Gastroesophageal sphincter (tissue), 4 donors: Measurements from ENCODE around the gene SLC6A3. TPM values are rescaled to one million over a fixed set of nuclear protein-coding genes. Genes with fewer than 3 reads are reported as not detected.

Source experiments
- ATAC-seq: fragments of 150-250 bp; one replicate; pipeline ENCODE4 v1.9.1; 2016; ENCODE audit warnings: mild to moderate bottlenecking, moderate library complexity
- H3K27ac ChIP-seq, 4 donors: fragments of 200-600 bp; sonication (generic) in 3 of 4; 1 replicate in 3 of 4; 2 replicates in 1 of 4; pipeline ENCODE4 v1.5.1; 2016 to 2019
- H3K27me3 ChIP-seq: fragments of 200-600 bp; sonication (generic); one replicate; pipeline ENCODE4 v1.5.1; 2019
- H3K36me3 ChIP-seq, 2 donors: fragments of 200-600 bp; sonication (generic); one replicate each; pipeline ENCODE4 v1.5.1; 2019; ENCODE audit warnings: control low read depth in 1 of 2
- H3K4me1 ChIP-seq, 3 donors: fragments of 200-600 bp; sonication (generic); 1 replicate in 2 of 3; 2 replicates in 1 of 3; pipeline ENCODE4 v1.5.1; 2016 to 2019; ENCODE audit warnings: control low read depth in 2 of 3
- H3K4me3 ChIP-seq, 2 donors: fragments of 200-600 bp; sonication (generic); one replicate each; pipeline ENCODE4 v1.5.1; 2019; ENCODE audit warnings: mild to moderate bottlenecking in 1 of 2, moderate library complexity in 1 of 2
- H3K9me3 ChIP-seq, 3 donors: fragments of 200-600 bp; sonication (generic); one replicate each; pipeline ENCODE4 v1.5.1; 2017 to 2019; ENCODE audit warnings: control low read depth in 2 of 3
- EP300 ChIP-seq: sonication (generic); formaldehyde crosslinking; IDR thresholded peaks from one replicate; pipeline ENCODE4 v1.6.1; 2017; ENCODE audit warnings: antibody characterized with exemption, mild to moderate bottlenecking
- POLR2A ChIP-seq, 2 donors: fragments of 450-650 bp; IDR thresholded peaks; one replicate each; pipeline ENCODE4 v1.6.1; 2017; ENCODE audit warnings: antibody characterized with exemption in 2 of 2, mild to moderate bottlenecking in 2 of 2, moderate library complexity in 1 of 2
- POLR2AphosphoS5 ChIP-seq: sonication (generic); formaldehyde crosslinking; IDR thresholded peaks from one replicate; pipeline ENCODE4 v1.6.1; 2017; ENCODE audit warnings: antibody characterized with exemption
- WGBS, 2 donors: methylation state at CpG; one replicate each; pipeline ENCODE4 v1.1.5; 2018; ENCODE audit warnings: low coverage in 1 of 2; 5-methylcytosine and 5-hydroxymethylcytosine counted together
- total RNA-seq, 4 donors: library from RNA; depleted of rRNA; stranded (reverse); fragments of >200 nt; gene quantifications; one replicate each; pipeline ENCODE4 v1.1.0, GENCODE V29; 2016
- TF ChIP-seq, protein P1 (sequence below), 4 experiments: fragments of 200-600 bp in 2 of 4; fragments of 450-650 bp in 2 of 4; sonication (generic) in 1 of 4; IDR thresholded peaks; one replicate each; pipeline ENCODE4 v1.5.1; 2017 to 2019; ENCODE audit warnings: antibody characterized with exemption in 4 of 4, mild to moderate bottlenecking in 2 of 4, moderate library complexity in 2 of 4

SLC6A3 gene
- total RNA-seq, 4 donors from 2014 or later = not detected

DNA sequence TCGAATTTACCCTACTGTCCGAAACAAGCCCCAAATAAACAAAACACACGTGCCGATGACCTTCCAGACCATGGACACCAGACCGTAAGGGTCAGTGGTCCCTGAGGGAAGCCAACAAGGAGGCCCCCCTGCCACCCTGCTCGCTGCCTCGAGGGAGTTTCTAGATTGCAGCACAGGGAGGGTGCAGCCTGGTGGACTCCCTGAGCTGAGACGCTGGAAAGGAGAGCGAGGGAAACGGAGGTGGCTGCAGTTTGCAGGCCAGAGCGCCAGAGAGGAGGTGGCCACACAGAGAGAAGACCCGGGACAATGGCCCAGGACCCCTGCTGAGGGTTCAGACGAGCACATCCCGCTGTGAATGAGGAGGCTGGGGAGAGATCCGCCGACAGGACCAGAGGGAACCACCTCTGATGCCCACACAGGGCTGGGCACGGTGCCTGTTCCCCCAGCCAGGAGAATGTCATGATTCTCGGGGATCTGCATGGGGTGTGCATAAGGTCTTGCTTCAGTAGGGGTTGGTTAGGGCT, 48.9 kb downstream of the SLC6A3 start:
- Histone ChIP-seq H3K4me1 (no peaks in the 10 kb centered on the region), H3K27ac (no peak overlapping the region), H3K9me3 (peaks cover 0 to 21% (median 0%) of the 10 kb centered on the region in 3 donors), H3K36me3 (no peaks in the 10 kb centered on the region), H3K4me3 (no peak overlapping the region), H3K27me3 (peaks cover 83% of the 10 kb centered on the region)
- no peak for TF ChIP-seq POLR2AphosphoS5
- no peak for TF ChIP-seq EP300
- TF ChIP-seq POLR2A (IDR thresholded peaks at IDR 0.05) = no peak
- TF ChIP-seq, protein P1, sequence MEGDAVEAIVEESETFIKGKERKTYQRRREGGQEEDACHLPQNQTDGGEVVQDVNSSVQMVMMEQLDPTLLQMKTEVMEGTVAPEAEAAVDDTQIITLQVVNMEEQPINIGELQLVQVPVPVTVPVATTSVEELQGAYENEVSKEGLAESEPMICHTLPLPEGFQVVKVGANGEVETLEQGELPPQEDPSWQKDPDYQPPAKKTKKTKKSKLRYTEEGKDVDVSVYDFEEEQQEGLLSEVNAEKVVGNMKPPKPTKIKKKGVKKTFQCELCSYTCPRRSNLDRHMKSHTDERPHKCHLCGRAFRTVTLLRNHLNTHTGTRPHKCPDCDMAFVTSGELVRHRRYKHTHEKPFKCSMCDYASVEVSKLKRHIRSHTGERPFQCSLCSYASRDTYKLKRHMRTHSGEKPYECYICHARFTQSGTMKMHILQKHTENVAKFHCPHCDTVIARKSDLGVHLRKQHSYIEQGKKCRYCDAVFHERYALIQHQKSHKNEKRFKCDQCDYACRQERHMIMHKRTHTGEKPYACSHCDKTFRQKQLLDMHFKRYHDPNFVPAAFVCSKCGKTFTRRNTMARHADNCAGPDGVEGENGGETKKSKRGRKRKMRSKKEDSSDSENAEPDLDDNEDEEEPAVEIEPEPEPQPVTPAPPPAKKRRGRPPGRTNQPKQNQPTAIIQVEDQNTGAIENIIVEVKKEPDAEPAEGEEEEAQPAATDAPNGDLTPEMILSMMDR (IDR thresholded peaks at IDR 0.05) = no peak
- WGBS, 2 donors = 49 to 71% methylated on average over 3 to 8 of the region's 18 CpGs
- ATAC-seq = no peak

DNA sequence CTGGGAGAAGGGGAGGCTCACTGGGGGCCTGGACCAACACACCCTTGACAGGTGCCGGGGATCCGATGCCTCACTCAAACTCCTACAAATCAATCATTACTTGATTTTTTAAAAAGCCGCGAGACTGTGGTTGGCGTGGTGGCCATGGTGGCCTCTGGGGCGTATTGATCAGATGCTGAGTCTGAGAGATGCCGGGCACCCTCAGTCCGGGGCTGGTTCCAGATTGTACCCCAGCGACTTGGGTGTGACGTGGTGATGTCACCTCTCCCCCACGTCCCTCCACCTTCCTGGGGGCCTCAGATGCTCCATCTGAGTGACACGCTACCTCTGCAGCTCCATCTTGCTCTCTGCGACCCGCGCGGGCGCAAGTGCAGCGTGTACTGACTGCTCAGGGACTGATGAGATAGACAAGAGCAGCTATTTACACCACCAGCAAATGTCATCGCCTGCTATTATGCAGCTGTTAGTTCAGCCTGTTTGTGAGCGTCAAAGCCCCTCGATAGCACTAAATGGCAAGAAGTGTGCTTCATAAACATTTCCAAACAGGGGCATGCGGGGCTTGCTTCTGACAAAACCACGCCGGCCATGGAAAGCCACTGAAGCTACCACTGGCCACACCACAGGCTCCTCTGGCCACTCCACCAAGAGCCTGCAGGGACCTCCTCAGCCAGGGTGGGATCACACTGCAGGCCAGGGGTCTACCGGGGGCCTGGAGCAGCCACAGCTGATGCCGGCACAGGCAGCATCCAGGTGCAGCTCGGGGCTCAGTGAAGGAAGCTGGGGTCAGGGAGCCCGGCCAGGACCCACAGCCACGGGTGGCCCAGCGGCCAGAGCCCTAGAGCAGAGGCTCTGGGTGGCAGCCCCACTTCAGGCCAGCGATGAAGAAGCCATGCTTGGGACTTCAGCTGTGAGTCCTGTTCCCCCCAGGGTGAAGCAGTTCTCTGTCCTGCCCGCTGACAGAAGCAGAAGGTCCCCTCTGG, 50.1 kb downstream of the SLC6A3 start:
- TF ChIP-seq EP300 (no peak), POLR2A (IDR thresholded peaks at IDR 0.05) (no peak), POLR2AphosphoS5 (no peak)
- TF ChIP-seq, protein P1 (IDR thresholded peaks at IDR 0.05) = no peak

DNA sequence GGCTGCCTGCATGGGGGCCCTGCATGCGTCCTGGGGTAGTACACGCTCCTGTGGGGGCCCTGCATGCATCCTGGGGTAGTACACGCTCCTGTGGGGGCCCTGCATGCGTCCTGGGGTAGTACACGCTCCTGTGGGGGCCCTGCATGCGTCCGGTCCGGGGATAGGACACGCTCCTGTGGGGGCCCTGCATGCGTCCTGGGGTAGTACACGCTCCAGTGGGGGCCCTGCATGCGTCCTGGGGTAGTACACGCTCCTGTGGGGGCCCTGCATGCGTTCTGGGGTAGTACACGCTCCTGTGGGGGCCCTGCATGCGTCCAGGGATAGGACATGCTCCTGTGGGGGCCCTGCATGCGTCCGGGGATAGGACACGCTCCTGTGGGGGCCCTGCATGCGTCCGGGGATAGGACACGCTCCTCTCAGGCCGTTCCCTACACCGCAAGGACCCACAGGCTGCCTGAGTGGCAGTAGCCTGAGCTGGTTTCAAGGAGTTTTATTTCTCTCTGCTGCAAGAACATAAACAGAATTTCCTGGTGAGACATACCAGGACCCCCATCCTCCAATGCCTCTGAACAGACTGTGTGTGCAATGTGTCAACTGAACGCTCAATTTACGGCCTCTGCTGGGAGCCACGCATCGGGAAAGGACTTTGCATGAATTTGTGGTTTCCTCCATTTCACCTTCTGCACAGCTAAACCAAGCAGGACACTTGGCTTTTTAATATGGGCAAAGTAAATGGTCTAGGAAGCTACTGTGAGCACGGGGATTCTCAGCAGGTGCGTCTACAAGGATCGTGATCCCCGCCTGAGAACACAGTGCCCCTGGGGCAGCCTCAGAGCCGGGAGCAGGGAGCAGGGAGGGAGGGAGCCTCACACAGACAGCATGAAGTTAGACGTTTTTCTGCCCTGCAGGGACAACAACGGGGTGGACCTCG, 51.4 kb downstream of the SLC6A3 start:
- no peak for TF ChIP-seq POLR2A (IDR thresholded peaks at IDR 0.05)
- TF ChIP-seq, protein P1 (IDR thresholded peaks at IDR 0.05) = no peak
- H3K36me3 ChIP-seq = no peaks in the 10 kb centered on the region
- 14 to 20% methylated on average over 3 to 4 of the region's 36 CpGs for WGBS, 2 donors
- H3K4me3 ChIP-seq = no peak overlapping the region
- peaks cover 0 to 5% (median 0%) of the 10 kb centered on the region in 3 donors for H3K9me3 ChIP-seq
- H3K4me1 ChIP-seq = no peaks in the 10 kb centered on the region
- H3K27ac ChIP-seq = no peak overlapping the region
- ATAC-seq = no peak
- H3K27me3 ChIP-seq = peaks cover 86% of the 10 kb centered on the region

More for the DNA sequence above, 50.1 kb downstream of the SLC6A3 start:
- Histone ChIP-seq H3K27ac (no peak overlapping the region), H3K27me3 (peaks cover 83% of the 10 kb centered on the region), H3K4me1 (no peaks in the 10 kb centered on the region), H3K9me3 (peaks cover 0 to 18% (median 0%) of the 10 kb centered on the region in 3 donors), H3K36me3 (no peaks in the 10 kb centered on the region), H3K4me3 (no peak overlapping the region)
- 86 to 100% methylated on average over 2 to 8 of the region's 32 CpGs for WGBS, 2 donors
- ATAC-seq = no peak

DNA sequence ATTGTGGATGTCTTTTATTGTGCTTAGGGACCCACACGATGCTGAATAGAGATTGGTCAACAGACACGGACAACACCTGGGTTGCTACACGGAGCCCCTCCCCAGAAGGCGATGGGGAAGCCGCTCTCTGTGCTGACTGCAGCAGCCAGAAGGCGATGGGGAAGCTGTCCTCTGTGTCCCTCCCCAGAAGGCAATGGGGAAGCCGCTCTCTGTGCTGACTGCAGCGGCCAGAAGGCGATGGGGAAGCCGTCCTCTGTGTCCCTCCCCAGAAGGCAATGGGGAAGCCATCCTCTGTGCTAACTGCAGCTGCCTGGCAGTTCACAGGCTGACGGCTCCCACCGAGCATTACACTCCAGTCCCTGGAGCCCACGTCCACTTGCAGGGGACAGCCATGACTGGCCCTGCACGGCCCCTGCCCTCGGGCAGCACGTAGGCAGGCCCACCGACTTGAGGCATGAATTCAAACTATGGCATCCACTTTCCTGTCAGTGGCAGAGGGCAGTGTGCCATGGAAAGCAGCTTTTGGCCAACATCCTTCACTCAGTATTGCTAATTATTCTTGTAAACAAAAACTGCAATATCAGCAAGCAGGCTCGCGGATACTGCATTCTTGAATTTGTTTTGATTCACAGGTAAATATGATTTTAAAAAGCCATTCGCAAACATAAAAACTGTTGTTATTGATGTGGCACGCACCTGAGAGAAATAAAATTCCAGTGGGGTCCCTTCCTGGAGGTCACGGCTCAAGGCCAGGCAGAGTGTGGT, 52.3 kb downstream of the SLC6A3 start:
- no peak for ATAC-seq
- no peak overlapping the region for H3K4me3 ChIP-seq
- TF ChIP-seq POLR2AphosphoS5 (no peak), EP300 (no peak), POLR2A (IDR thresholded peaks at IDR 0.05) (no peak)
- TF ChIP-seq, protein P1 (IDR thresholded peaks at IDR 0.05) = no peak
- no peaks in the 10 kb centered on the region for H3K36me3 ChIP-seq
- H3K4me1 ChIP-seq = no peaks in the 10 kb centered on the region
- H3K9me3 ChIP-seq = no peaks in the 10 kb centered on the region
- H3K27ac ChIP-seq = no peak overlapping the region
- H3K27me3 ChIP-seq = peaks cover 91% of the 10 kb centered on the region
- WGBS, 2 donors = 68 to 74% methylated on average over 3 to 5 of the region's 22 CpGs
